ENCODE data around the gene C13orf46. TPM values are rescaled to one million over a fixed set of nuclear protein-coding genes. Genes with fewer than 3 reads are reported as not detected.

Gene C13orf46
- total RNA-seq, 1 donor from 2014 or later: 0.33 TPM

DNA sequence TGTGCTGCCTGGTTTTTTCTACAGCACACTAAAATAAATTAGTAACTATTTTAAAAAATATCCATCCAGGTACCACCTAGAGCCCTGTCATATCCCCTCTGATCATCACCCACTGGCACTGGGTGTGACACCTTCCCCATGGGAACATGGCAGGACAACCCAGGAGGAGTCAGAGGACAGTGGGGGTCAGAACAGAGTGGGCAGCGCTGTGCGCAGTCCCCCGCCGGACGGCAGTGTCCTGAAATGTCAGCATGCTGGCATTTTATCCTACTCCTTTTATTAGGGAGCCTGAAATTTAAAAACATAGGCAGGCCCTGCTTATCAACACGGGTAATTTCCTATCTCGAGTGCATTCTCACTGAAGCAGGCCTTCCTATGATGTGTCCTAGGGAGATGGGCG lies 67.9 kb downstream of the C13orf46 start:
- Histone ChIP-seq H3K4me1 (peaks cover 15% of the 10 kb centered on the region), H3K9me3 (replicated peaks) (no peaks in the 10 kb centered on the region), H3K27ac (replicated peaks) (no peak overlapping the region), H3K27me3 (ENCODE audit: low read depth) (no peaks in the 10 kb centered on the region), H3K4me3 (no peak overlapping the region), H3K36me3 (no peaks in the 10 kb centered on the region)
- intact Hi-C loops (cut with micrococcal nuclease): no loop called here
- TF ChIP-seq, protein P1, sequence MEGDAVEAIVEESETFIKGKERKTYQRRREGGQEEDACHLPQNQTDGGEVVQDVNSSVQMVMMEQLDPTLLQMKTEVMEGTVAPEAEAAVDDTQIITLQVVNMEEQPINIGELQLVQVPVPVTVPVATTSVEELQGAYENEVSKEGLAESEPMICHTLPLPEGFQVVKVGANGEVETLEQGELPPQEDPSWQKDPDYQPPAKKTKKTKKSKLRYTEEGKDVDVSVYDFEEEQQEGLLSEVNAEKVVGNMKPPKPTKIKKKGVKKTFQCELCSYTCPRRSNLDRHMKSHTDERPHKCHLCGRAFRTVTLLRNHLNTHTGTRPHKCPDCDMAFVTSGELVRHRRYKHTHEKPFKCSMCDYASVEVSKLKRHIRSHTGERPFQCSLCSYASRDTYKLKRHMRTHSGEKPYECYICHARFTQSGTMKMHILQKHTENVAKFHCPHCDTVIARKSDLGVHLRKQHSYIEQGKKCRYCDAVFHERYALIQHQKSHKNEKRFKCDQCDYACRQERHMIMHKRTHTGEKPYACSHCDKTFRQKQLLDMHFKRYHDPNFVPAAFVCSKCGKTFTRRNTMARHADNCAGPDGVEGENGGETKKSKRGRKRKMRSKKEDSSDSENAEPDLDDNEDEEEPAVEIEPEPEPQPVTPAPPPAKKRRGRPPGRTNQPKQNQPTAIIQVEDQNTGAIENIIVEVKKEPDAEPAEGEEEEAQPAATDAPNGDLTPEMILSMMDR (IDR thresholded peaks at IDR 0.05; ENCODE audit: borderline replicate concordance): no peak
- DNase-seq: no peak

DNA sequence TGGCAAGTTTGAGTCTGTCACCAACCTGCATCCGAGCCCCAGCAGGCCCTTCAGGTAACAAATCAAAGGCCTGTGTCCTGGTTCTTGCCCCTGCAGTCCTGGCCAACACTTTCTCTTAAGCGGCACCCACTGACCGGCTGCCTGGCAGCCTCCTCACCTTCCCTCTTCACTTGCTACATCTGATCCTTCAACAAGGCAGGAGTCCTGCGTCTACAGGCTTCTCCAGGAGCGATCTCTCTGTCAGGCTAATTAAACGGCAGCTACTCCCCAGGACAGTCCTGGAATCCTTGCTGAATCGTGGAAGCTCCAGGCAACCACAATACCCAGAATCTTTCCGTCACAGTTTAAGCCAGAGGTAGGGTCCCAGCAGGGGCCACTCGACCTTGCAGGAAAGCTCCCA lies 68.9 kb downstream of the C13orf46 start:
- TF ChIP-seq, protein P1 (IDR thresholded peaks at IDR 0.05; ENCODE audit: borderline replicate concordance): no peak
- H3K9me3 ChIP-seq (replicated peaks): no peaks in the 10 kb centered on the region
- no peaks in the 10 kb centered on the region for H3K36me3 ChIP-seq
- peaks cover 15% of the 10 kb centered on the region for H3K4me1 ChIP-seq
- no peak overlapping the region for H3K4me3 ChIP-seq
- no peaks in the 10 kb centered on the region for H3K27me3 ChIP-seq (ENCODE audit: low read depth)
- intact Hi-C loops (cut with micrococcal nuclease): no loop called here
- no peak for DNase-seq
- H3K27ac ChIP-seq (replicated peaks): no peak overlapping the region

DNA sequence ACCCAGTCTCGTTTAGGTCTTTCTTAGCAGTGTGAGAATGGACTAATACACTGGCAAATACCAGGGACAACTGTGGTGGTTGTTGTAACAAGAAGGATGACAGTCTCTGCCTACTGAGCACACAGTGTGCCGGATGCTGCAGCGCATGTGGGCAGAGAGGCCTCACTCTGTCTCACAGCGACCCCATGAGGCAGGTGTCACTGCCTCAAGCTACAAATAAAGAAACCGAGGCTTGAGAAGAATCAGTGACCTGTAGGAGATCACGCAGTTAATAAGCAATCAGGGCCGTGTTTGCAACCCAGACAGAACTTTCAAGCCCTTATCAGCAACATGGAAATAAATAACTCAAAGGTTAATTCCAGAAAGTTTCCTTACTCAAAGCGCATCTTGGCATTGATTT lies 69.5 kb downstream of the C13orf46 start:
- Histone ChIP-seq H3K36me3 (no peaks in the 10 kb centered on the region), H3K4me3 (no peak overlapping the region), H3K4me1 (peaks cover 15% of the 10 kb centered on the region), H3K27ac (replicated peaks) (no peak overlapping the region), H3K27me3 (ENCODE audit: low read depth) (no peaks in the 10 kb centered on the region), H3K9me3 (replicated peaks) (no peaks in the 10 kb centered on the region)
- peak; percentile 64 for DNase-seq
- intact Hi-C loops (cut with micrococcal nuclease): loop anchor here (5.0 kb wide), 1 partner anchor 87 kb away; no protein-coding TSS in a partner anchor
- TF ChIP-seq, protein P1 (IDR thresholded peaks at IDR 0.05; ENCODE audit: borderline replicate concordance): peak; percentile 84

DNA sequence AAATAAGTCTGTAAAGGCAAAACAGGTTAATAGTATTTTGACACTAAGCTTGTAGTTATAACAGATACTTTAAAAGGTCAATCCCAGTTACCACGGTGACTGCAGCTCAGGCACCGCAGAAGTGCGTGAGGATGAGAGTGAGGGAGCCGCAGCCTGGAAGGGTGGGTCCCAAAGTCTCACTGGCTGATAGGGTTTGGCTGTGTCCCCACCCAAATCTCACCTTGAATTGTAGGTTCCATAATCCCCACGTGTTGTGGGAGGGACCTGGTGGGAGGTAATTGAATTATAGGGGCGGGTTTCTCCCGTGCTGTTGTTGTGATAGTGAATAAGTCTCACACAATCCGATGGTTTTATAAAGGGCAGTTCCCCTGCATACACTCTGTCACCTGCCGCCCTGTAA lies 70.0 kb downstream of the C13orf46 start:
- Histone ChIP-seq H3K4me1 (peaks cover 15% of the 10 kb centered on the region), H3K27ac (replicated peaks) (peak overlapping the region; percentile 23)
- DNase-seq: no peak

More for the DNA sequence above, 70.0 kb downstream of the C13orf46 start:
- intact Hi-C loops (cut with micrococcal nuclease): loop anchor here (5.0 kb wide), 1 partner anchor 87 kb away; no protein-coding TSS in a partner anchor
- Histone ChIP-seq H3K27me3 (ENCODE audit: low read depth) (no peaks in the 10 kb centered on the region), H3K4me3 (no peak overlapping the region), H3K36me3 (no peaks in the 10 kb centered on the region), H3K9me3 (replicated peaks) (no peaks in the 10 kb centered on the region)
- TF ChIP-seq, protein P1 (IDR thresholded peaks at IDR 0.05; ENCODE audit: borderline replicate concordance): no peak

Other genes with a start within 250 kb of the C13orf46 start
- gene TMEM255B, start 214.8 kb downstream of the C13orf46 start, total RNA-seq: 7.7 TPM
- gene GAS6, start 110.0 kb downstream of the C13orf46 start, total RNA-seq: 186 TPM
- gene RASA3, start 158.5 kb upstream of the C13orf46 start, total RNA-seq: 9.5 TPM
- not detected for gene CFAP97D2, start 205.2 kb upstream of the C13orf46 start, total RNA-seq